IMR-90 (cell line): Measurements from ENCODE around the gene FOXK1. TPM values are rescaled to one million over a fixed set of nuclear protein-coding genes. Genes with fewer than 3 reads are reported as not detected.
A peak's percentile ranks its signal among the peaks of the same experiment; 100 is the strongest.

ENCODE experiments used
- ATAC-seq: fragments of 200-7000 bp; cut with Tn5 transposase; 2 replicates; pipeline ENCODE4 v1.9.1; 2020; ENCODE audit warnings: low read depth, mild to moderate bottlenecking, moderate library complexity
- BruUV-seq: library from RNA; stranded (reverse); fragments of 400-500 nt; replicated peaks from 2 replicates; lab custom pipeline; 2021; lab: Mats Ljungman, UMichigan
- CTCF ChIA-PET: fragments of 300-600 bp; formaldehyde crosslinking; extraction: SDS; loops from one replicate; lab custom pipeline; 2021; ENCODE audit warnings: antibody characterized with exemption; lab: Yijun Ruan, JAX
- POLR2A ChIA-PET: fragments of 300-600 bp; sonication (Branson Sonifier 250); formaldehyde crosslinking; loops from one replicate; lab custom pipeline; 2022; ENCODE audit warnings: antibody characterized with exemption; ENCODE audit not compliant: unreplicated experiment; lab: Charles Lee
- DNase-seq: peaks from one replicate; pipeline ENCODE4 v3.0.0; 2013
- H2AFZ ChIP-seq: replicated peaks from 2 replicates; pipeline ENCODE3; 2013; ENCODE audit warnings: low read length, mild to moderate bottlenecking; ENCODE audit not compliant: poor library complexity
- H2AK5ac ChIP-seq: 2 replicates; pipeline ENCODE4 v1.6.1; 2013; ENCODE audit warnings: low read depth, low read length, inconsistent platforms
- H2AK9ac ChIP-seq: replicated peaks from 2 replicates; pipeline ENCODE3; 2013; ENCODE audit warnings: mild to moderate bottlenecking, low read depth, low read length, moderate library complexity; ENCODE audit not compliant: poor library complexity
- H2BK120ac ChIP-seq: 2 replicates; pipeline ENCODE4 v1.6.1; 2013; ENCODE audit warnings: low read depth, low read length, inconsistent platforms
- H2BK15ac ChIP-seq: 3 replicates; pipeline ENCODE4 v1.6.1; 2013; ENCODE audit warnings: low read depth, low read length, inconsistent platforms
- H2BK20ac ChIP-seq: 2 replicates; pipeline ENCODE4 v1.6.1; 2013; ENCODE audit warnings: low read depth, mild to moderate bottlenecking, inconsistent platforms, low read length, moderate library complexity
- H2BK5ac ChIP-seq: 2 replicates; pipeline ENCODE4 v1.6.1; 2013; ENCODE audit warnings: mild to moderate bottlenecking, low read depth, low read length, inconsistent platforms; ENCODE audit not compliant: poor library complexity, severe bottlenecking
- H3K14ac ChIP-seq: replicated peaks from 2 replicates; pipeline ENCODE4 v1.6.1; 2013; ENCODE audit warnings: low read depth, low read length, inconsistent platforms
- H3K18ac ChIP-seq: 2 replicates; pipeline ENCODE4 v1.6.1; 2013; ENCODE audit warnings: low read depth, low read length, control low read depth
- H3K23ac ChIP-seq: 2 replicates; pipeline ENCODE4 v1.6.1; 2013; ENCODE audit warnings: low read depth, low read length, inconsistent platforms
- H3K27ac ChIP-seq: 2 replicates; pipeline ENCODE4 v1.5.1; 2013; ENCODE audit warnings: mild to moderate bottlenecking, control low read depth, low read length; ENCODE audit not compliant: insufficient read depth
- H3K27me3 ChIP-seq: 2 replicates; pipeline ENCODE4 v1.6.1; 2013; ENCODE audit warnings: low read length; ENCODE audit not compliant: control insufficient read depth, insufficient read depth
- H3K36me3 ChIP-seq: 2 replicates; pipeline ENCODE4 v1.6.1; 2013; ENCODE audit warnings: low read length, mixed read lengths; ENCODE audit not compliant: control insufficient read depth, insufficient read depth
- H3K4ac ChIP-seq: 2 replicates; pipeline ENCODE4 v1.6.1; 2013; ENCODE audit warnings: low read depth, low read length, inconsistent platforms
- H3K4me1 ChIP-seq: 2 replicates; pipeline ENCODE4 v1.6.1; 2013; ENCODE audit warnings: low read length, mixed read lengths; ENCODE audit not compliant: control insufficient read depth, insufficient read depth
- H3K4me2 ChIP-seq: 2 replicates; pipeline ENCODE4 v1.6.1; 2013; ENCODE audit warnings: low read depth, mild to moderate bottlenecking, control low read depth, low read length, moderate library complexity
- H3K4me3 ChIP-seq: 2 replicates; pipeline ENCODE4 v1.5.1; 2013; ENCODE audit warnings: low read depth, mild to moderate bottlenecking, control low read depth, low read length, moderate library complexity; ENCODE audit not compliant: insufficient read depth
- H3K56ac ChIP-seq: 2 replicates; pipeline ENCODE4 v1.6.1; 2013; ENCODE audit warnings: low read length, inconsistent platforms; ENCODE audit not compliant: insufficient read depth; ENCODE audit errors: extremely low read depth
- H3K79me1 ChIP-seq, 2 experiments: 2 replicates each; pipeline ENCODE4 v1.6.1; 2013; ENCODE audit warnings: low read length in 2 of 2, inconsistent platforms in 1 of 2, low read depth in 1 of 2
- H3K9ac ChIP-seq: 2 replicates; pipeline ENCODE4 v1.6.1; 2013; ENCODE audit warnings: low read depth, low read length, control low read depth
- H3K9me1 ChIP-seq: 2 replicates; pipeline ENCODE4 v1.6.1; 2013; ENCODE audit warnings: low read length, inconsistent platforms; ENCODE audit not compliant: insufficient read depth
- H3K9me3 ChIP-seq: 2 replicates; pipeline ENCODE4 v1.6.1; 2013; ENCODE audit warnings: low read length; ENCODE audit not compliant: control insufficient read depth, insufficient read depth
- H4K20me1 ChIP-seq: 2 replicates; pipeline ENCODE4 v1.6.1; 2013; ENCODE audit warnings: low read length, inconsistent platforms; ENCODE audit not compliant: insufficient read depth
- H4K5ac ChIP-seq: 2 replicates; pipeline ENCODE4 v1.6.1; 2013; ENCODE audit warnings: mild to moderate bottlenecking, low read depth, low read length, control low read depth
- H4K8ac ChIP-seq, 2 experiments: 2 replicates each; pipeline ENCODE4 v1.6.1; 2013; ENCODE audit warnings: low read depth in 2 of 2, low read length in 2 of 2, control low read depth in 1 of 2, inconsistent platforms in 1 of 2
- H4K91ac ChIP-seq: 2 replicates; pipeline ENCODE4 v1.6.1; 2013; ENCODE audit warnings: low read depth, low read length, inconsistent platforms; ENCODE audit not compliant: insufficient read depth
- CTCF ChIP-seq: conservative IDR thresholded peaks from 2 replicates; pipeline ENCODE4 v1.5.1; 2012; ENCODE audit warnings: mild to moderate bottlenecking, low read depth, low read length, improper control_type of control experiment
- MAZ ChIP-seq: IDR thresholded peaks from 2 replicates; pipeline ENCODE4 v1.6.1; 2012; ENCODE audit warnings: low read depth, mild to moderate bottlenecking, low read length, improper control_type of control experiment, moderate library complexity, borderline replicate concordance
- RCOR1 ChIP-seq: IDR thresholded peaks from 2 replicates; pipeline ENCODE4 v1.6.1; 2012; ENCODE audit warnings: mild to moderate bottlenecking, low read length, improper control_type of control experiment; ENCODE audit not compliant: insufficient replicate concordance
- WGBS, 2 experiments: methylation state at CpG; one replicate each; pipeline versions ENCODE4 v1.1.5 to v1.1.7; 2013; ENCODE audit warnings: missing lambda C conversion rate in 2 of 2; ENCODE audit not compliant: insufficient read length in 1 of 2; ENCODE audit errors: extremely low coverage in 2 of 2; 5-methylcytosine and 5-hydroxymethylcytosine counted together
- dilution Hi-C: fragments of 300-500 bp; cut with HindIII; formaldehyde crosslinking; loops from one replicate; pipeline ENCODE4 v1.14.3; 2018; ENCODE audit warnings: low sequenced_read_pairs; ENCODE audit not compliant: unreplicated experiment
- in situ Hi-C: fragments of 300-500 bp; cut with MboI; formaldehyde crosslinking; loops from 3 replicates; pipeline ENCODE4 v1.14.3; 2019; ENCODE audit warnings: low sequenced_read_pairs, inconsistent platforms, mixed read lengths
- intact Hi-C: fragments of 100-400 bp; cut with micrococcal nuclease; formaldehyde crosslinking; loops from 2 replicates; pipeline ENCODE4 v1.10.0; 2022
- polyA plus RNA-seq, 3 experiments: library from polyadenylated mRNA; depleted of rRNA; stranded (reverse); fragments of >200 nt; gene quantifications; 2 replicates each; pipeline ENCODE4 v1.2.3, GENCODE V29; 2012; ENCODE audit warnings: low replicate concordance in 1 of 3
- total RNA-seq: library from RNA; depleted of rRNA; stranded (reverse); fragments of >200 nt; gene quantifications from 2 replicates; pipeline ENCODE4 v1.2.3, GENCODE V29; 2012

Gene FOXK1
- total and polyA plus RNA-seq, 2 of the 4 experiments (the other 2 are of a cell fraction) = 4.3 to 8.8 TPM

- Histone ChIP-seq H3K14ac (no peak overlapping the region), H3K4ac (no peak overlapping the region; the same call in 1 of the 2 replicates), H3K27ac (peak overlapping the region; percentile 50; the same call in 1 of the 2 replicates), H3K9me3 (no peaks in the 10 kb centered on the region), H2BK120ac (no peak overlapping the region), H2BK5ac (peak overlapping the region; percentile 6), H3K9ac (no peak overlapping the region), H4K8ac (no peak overlapping the region), H2BK20ac (no peak overlapping the region), H3K36me3 (peaks cover 6% of the 10 kb centered on the region), H2BK15ac (no peak overlapping the region), H2AK9ac (no peak overlapping the region), H3K79me1 (peaks cover 8 to 72% of the 10 kb centered on the region in 2 experiments; a peak in 2 of 4 replicates), H3K27me3 (no peaks in the 10 kb centered on the region), H3K4me1 (peaks cover 17% of the 10 kb centered on the region), H3K23ac (no peak overlapping the region), H3K4me2 (no peak overlapping the region), H4K5ac (no peak overlapping the region), H2AK5ac (no peak overlapping the region), H3K56ac (no peak overlapping the region), H4K20me1 (peaks cover 71% of the 10 kb centered on the region), H4K91ac (no peak overlapping the region), H3K4me3 (no peak overlapping the region), H3K9me1 (peaks cover 11% of the 10 kb centered on the region), H2AFZ (no peak overlapping the region), H3K18ac (no peak overlapping the region; the same call in 1 of the 2 replicates)
- DNase-seq (no peak), ATAC-seq (no peak)
- no CpG with 5 or more reads among the region's 2 CpGs for WGBS, 2 experiments
- dilution Hi-C loops = no loop called here
- TF ChIP-seq RCOR1 = no peak
- no peak for TF ChIP-seq MAZ
- TF ChIP-seq CTCF = no peak
- intact Hi-C loops = loop anchor here (2.0 kb wide), 1 partner anchor 51 kb away; no protein-coding TSS in a partner anchor
- ChIA-PET CTCF (interaction anchor here (1.0 kb wide), 1 partner anchor 10 kb away, joined by 6 read pairs; no protein-coding TSS in a partner anchor), POLR2A (no interaction called here)
- BruUV-seq = no TSS peak
- in situ Hi-C loops = no loop called here
These were observed 11.7 kb downstream of the FOXK1 start for GRCh38 chr7:4693749-4694148.
